ENCODE data around the gene GARNL3. TPM values are rescaled to one million over a fixed set of nuclear protein-coding genes. Genes with fewer than 3 reads are reported as not detected.

Gene GARNL3
- total and polyA plus RNA-seq, 2 donors (not counting 1 experiment from before 2014, with no cell fraction given) = 1.5 to 12.6 TPM

- intact Hi-C loops (cut with micrococcal nuclease) = no loop called here
- peaks cover 12% of the 10 kb centered on the region for H4K20me1 ChIP-seq (ENCODE audit: control insufficient read depth, insufficient read depth, low read length, poor library complexity, severe bottlenecking)
- no peak overlapping the region for H2AFZ ChIP-seq (ENCODE audit: insufficient read depth, low read depth, low read length, poor library complexity, severe bottlenecking)
- WGBS (ENCODE audit: insufficient coverage) = no CpG with 5 or more reads among the region's 3 CpGs
- CTCF ChIA-PET = no interaction called here
- no peak overlapping the region for H3K27ac ChIP-seq (ENCODE audit: low read length in 2 of 2)
- POLR2A ChIA-PET = no interaction called here
- ATAC-seq (ENCODE audit: low read depth) (no peak), DNase-seq (no peak)
- no peak overlapping the region for H3K4me3 ChIP-seq (ENCODE audit: control extremely low read depth in 1 of 5, extremely low read depth in 1 of 5, insufficient read depth in 1 of 5, low read depth in 2 of 5, low read length in 4 of 5)
- Mint-ChIP-seq H3K27ac (no peak overlapping the region), H3K4me3 (no peak overlapping the region), H3K27me3 (no peaks in the 10 kb centered on the region), H3K9me3 (ENCODE audit: insufficient read depth) (no peaks in the 10 kb centered on the region), H3K4me1 (peaks cover 30% of the 10 kb centered on the region)
- no peaks in the 10 kb centered on the region for H3K27me3 ChIP-seq (replicated peaks in 1 of 4; ENCODE audit: control extremely low read depth in 1 of 4, control insufficient read depth in 3 of 4, insufficient read depth in 4 of 4, low read length in 3 of 4)
- H3K4me2 ChIP-seq (replicated peaks; ENCODE audit: low read depth, low read length, poor library complexity, severe bottlenecking) = no peak overlapping the region
- H3K9ac ChIP-seq (ENCODE audit: low read length) = no peak overlapping the region
- H3K4me1 ChIP-seq (ENCODE audit: control insufficient read depth in 2 of 2, insufficient read depth in 2 of 2, low read length in 2 of 2) = peaks cover 10 to 16% of the 10 kb centered on the region in 2 donors
- no peak for TF ChIP-seq EZH2 (IDR thresholded peaks at IDR 0.05; ENCODE audit: borderline replicate concordance, insufficient read depth, low read depth, low read length, poor library complexity, severe bottlenecking)
- TF ChIP-seq CTCF (IDR thresholded peaks at IDR 0.05) = no peak
- no peaks in the 10 kb centered on the region for H3K9me3 ChIP-seq (ENCODE audit: control extremely low read depth in 1 of 3, control insufficient read depth in 2 of 3, insufficient read depth in 1 of 3, low read length in 2 of 3)
- peaks cover 78% of the 10 kb centered on the region for H3K79me2 ChIP-seq (ENCODE audit: control insufficient read depth, insufficient read depth, low read length)
- H3K36me3 ChIP-seq (replicated peaks in 1 of 2; ENCODE audit: control extremely low read depth in 1 of 2, control insufficient read depth in 1 of 2, extremely low read depth in 1 of 2, insufficient read depth in 2 of 2, low read length in 1 of 2) = peaks cover 4 to 19% of the 10 kb centered on the region in 2 experiments
These were observed 163.8 kb downstream of the GARNL3 start for GRCh38 chr9:127428348-127428747.

- Histone ChIP-seq H2AFZ (ENCODE audit: insufficient read depth, low read depth, low read length, poor library complexity, severe bottlenecking) (no peak overlapping the region), H4K20me1 (ENCODE audit: control insufficient read depth, insufficient read depth, low read length, poor library complexity, severe bottlenecking) (peaks cover 13% of the 10 kb centered on the region), H3K36me3 (replicated peaks in 1 of 2; ENCODE audit: control extremely low read depth in 1 of 2, control insufficient read depth in 1 of 2, extremely low read depth in 1 of 2, insufficient read depth in 2 of 2, low read length in 1 of 2) (peaks cover 16 to 37% of the 10 kb centered on the region in 2 experiments), H3K4me3 (ENCODE audit: control extremely low read depth in 1 of 5, extremely low read depth in 1 of 5, insufficient read depth in 1 of 5, low read depth in 2 of 5, low read length in 4 of 5) (no peak overlapping the region), H3K27ac (ENCODE audit: low read length in 2 of 2) (no peak overlapping the region), H3K9ac (ENCODE audit: low read length) (no peak overlapping the region), H3K27me3 (replicated peaks in 1 of 4; ENCODE audit: control extremely low read depth in 1 of 4, control insufficient read depth in 3 of 4, insufficient read depth in 4 of 4, low read length in 3 of 4) (no peaks in the 10 kb centered on the region), H3K4me2 (replicated peaks; ENCODE audit: low read depth, low read length, poor library complexity, severe bottlenecking) (no peak overlapping the region), H3K79me2 (ENCODE audit: control insufficient read depth, insufficient read depth, low read length) (peaks cover 79% of the 10 kb centered on the region), H3K9me3 (ENCODE audit: control extremely low read depth in 1 of 3, control insufficient read depth in 2 of 3, insufficient read depth in 1 of 3, low read length in 2 of 3) (no peaks in the 10 kb centered on the region), H3K4me1 (ENCODE audit: control insufficient read depth in 2 of 2, insufficient read depth in 2 of 2, low read length in 2 of 2) (peaks cover 0 to 3% of the 10 kb centered on the region in 2 donors)
- Mint-ChIP-seq H3K27ac (no peak overlapping the region), H3K4me3 (no peak overlapping the region), H3K9me3 (ENCODE audit: insufficient read depth) (no peaks in the 10 kb centered on the region), H3K4me1 (peaks cover 11% of the 10 kb centered on the region), H3K27me3 (no peaks in the 10 kb centered on the region)
- DNase-seq (no peak), ATAC-seq (ENCODE audit: low read depth) (no peak)
- CTCF ChIA-PET = no interaction called here
- WGBS (ENCODE audit: insufficient coverage) = 100% methylated on average over 3 of the region's 8 CpGs
- TF ChIP-seq CTCF (IDR thresholded peaks at IDR 0.05) (no peak), EZH2 (IDR thresholded peaks at IDR 0.05; ENCODE audit: borderline replicate concordance, insufficient read depth, low read depth, low read length, poor library complexity, severe bottlenecking) (no peak)
- intact Hi-C loops (cut with micrococcal nuclease) = no loop called here
- POLR2A ChIA-PET = no interaction called here
These were observed 165.8 kb downstream of the GARNL3 start for GRCh38 chr9:127430415-127430814.
